ENCODE results near the gene TMEM39B.

GRCh38 chr1:32111040-32111623 is 38.4 kb downstream of the TMEM39B start:
- TF ChIP-seq EP300 (IDR thresholded peaks at IDR 0.05; ENCODE audit: borderline replicate concordance) (no peak), MAX (IDR thresholded peaks at IDR 0.05) (no peak), NFIC (IDR thresholded peaks at IDR 0.05) (no peak), REST (IDR thresholded peaks at IDR 0.05; ENCODE audit: low read depth) (no peak)

Data from Ishikawa (cell line).